Endothelial cell of umbilical vein (primary cell): Measurements from ENCODE around the gene C2orf81. TPM values are rescaled to one million over a fixed set of nuclear protein-coding genes. Genes with fewer than 3 reads are reported as not detected.
"Not testable (repeated sequence)": the region's sequence is repeated elsewhere in the genome, so short reads cannot be mapped to it uniquely, and the experiment has no call there.

ENCODE experiments used
- Bru-seq: library from RNA; stranded (reverse); fragments of 400-500 nt; gene quantifications from one replicate; lab custom pipeline; 2021; lab: Mats Ljungman, UMichigan
- BruChase-seq, 2 experiments: library from RNA; stranded (reverse); fragments of 400-500 nt; gene quantifications; one replicate each; lab custom pipeline; 2021; lab: Mats Ljungman, UMichigan
- BruUV-seq: library from RNA; stranded (reverse); fragments of 400-500 nt; replicated peaks from 2 replicates; lab custom pipeline; 2021; lab: Mats Ljungman, UMichigan
- CTCF ChIA-PET: fragments of 300-600, 350-600 bp; sonication (Branson Sonifier 250); formaldehyde crosslinking; loops from one replicate; lab custom pipeline; 2021; ENCODE audit warnings: antibody characterized with exemption, inconsistent platforms; lab: Charles Lee
- POLR2A ChIA-PET: fragments of 300-600, 350-600 bp; sonication (Branson Sonifier 250); formaldehyde crosslinking; loops from one replicate; lab custom pipeline; 2021; ENCODE audit warnings: antibody characterized with exemption, inconsistent platforms; lab: Charles Lee
- DNase-seq: peaks from one replicate; pipeline ENCODE4 v3.0.0-alpha.2; 2011; ENCODE audit warnings: low read depth, low spot score
- FAIRE-seq: peaks from 2 replicates; lab custom pipeline; 2011; peaks lifted over from hg19 to GRCh38; lab: Jason Lieb, UNC
- H2AFZ ChIP-seq: 2 replicates; pipeline ENCODE4 v1.6.0; 2012; ENCODE audit warnings: low read depth, low read length, control low read depth, inconsistent platforms
- H3K27ac ChIP-seq: 2 replicates; pipeline ENCODE4 v1.5.1; 2011; ENCODE audit warnings: low read depth, mild to moderate bottlenecking, control low read depth, low read length, moderate library complexity; ENCODE audit not compliant: insufficient read depth
- H3K27me3 ChIP-seq, 2 experiments: 2 replicates each; pipeline versions ENCODE4 v1.6.0 to v1.6.1; 2011; ENCODE audit warnings: low read length in 2 of 2, mixed read lengths in 1 of 2; ENCODE audit not compliant: control insufficient read depth in 2 of 2, insufficient read depth in 2 of 2
- H3K36me3 ChIP-seq, 2 experiments: 2 replicates in 1 of 2; 3 replicates in 1 of 2; pipeline ENCODE4 v1.5.1; 2011; ENCODE audit warnings: low read length in 2 of 2, mild to moderate bottlenecking in 1 of 2, moderate library complexity in 1 of 2; ENCODE audit not compliant: control insufficient read depth in 2 of 2, insufficient read depth in 2 of 2; ENCODE audit errors: extremely low read depth in 1 of 2
- H3K4me1 ChIP-seq: 3 replicates; pipeline ENCODE4 v1.5.1; 2011; ENCODE audit warnings: mild to moderate bottlenecking, low read length; ENCODE audit not compliant: control insufficient read depth, insufficient read depth; ENCODE audit errors: extremely low read depth
- H3K4me2 ChIP-seq: 2 replicates; pipeline ENCODE4 v1.6.1; 2011; ENCODE audit warnings: low read length, control low read depth, mixed read lengths; ENCODE audit not compliant: insufficient read depth
- H3K4me3 ChIP-seq, 3 experiments: fragments of 200-600 bp in 1 of 3; sonication (generic), shearing (Covaris generic) in 1 of 3; replicated peaks in 1 of 3; 2 replicates each; pipeline ENCODE4 v1.5.1; 2011 to 2016; ENCODE audit warnings: control low read depth in 3 of 3, low read length in 3 of 3, mild to moderate bottlenecking in 2 of 3, inconsistent platforms in 1 of 3, low read depth in 1 of 3, moderate library complexity in 1 of 3; ENCODE audit not compliant: insufficient read depth in 1 of 3
- H3K79me2 ChIP-seq: 2 replicates; pipeline ENCODE4 v1.6.0; 2012; ENCODE audit warnings: low read length, inconsistent platforms; ENCODE audit not compliant: control insufficient read depth, insufficient read depth
- H3K9ac ChIP-seq: replicated peaks from 2 replicates; pipeline ENCODE3; 2011; ENCODE audit warnings: low read length, control low read depth; ENCODE audit not compliant: insufficient read depth; ENCODE audit errors: extremely low read depth
- H3K9me1 ChIP-seq: replicated peaks from 3 replicates; pipeline ENCODE4 v1.6.0; 2011; ENCODE audit warnings: mild to moderate bottlenecking, low read length; ENCODE audit not compliant: control insufficient read depth, insufficient read depth; ENCODE audit errors: extremely low read depth
- H3K9me3 ChIP-seq: replicated peaks from 2 replicates; pipeline ENCODE4 v1.5.1; 2012; ENCODE audit warnings: low read length, inconsistent platforms; ENCODE audit not compliant: control insufficient read depth, insufficient read depth
- H4K20me1 ChIP-seq: replicated peaks from 2 replicates; pipeline ENCODE3; 2011; ENCODE audit warnings: mild to moderate bottlenecking, low read length; ENCODE audit not compliant: control insufficient read depth, insufficient read depth; ENCODE audit errors: extremely low read depth
- EZH2 ChIP-seq: IDR thresholded peaks from 2 replicates; pipeline ENCODE4 v1.6.1; 2012; ENCODE audit warnings: borderline replicate concordance, low read depth, mild to moderate bottlenecking, moderate library complexity, low read length, inconsistent platforms; ENCODE audit not compliant: severe bottlenecking
- JUN ChIP-seq: IDR thresholded peaks from 2 replicates; pipeline ENCODE4 v1.6.1; 2011; ENCODE audit warnings: borderline replicate concordance, low read depth; ENCODE audit not compliant: insufficient read length, insufficient read depth
- POLR2AphosphoS5 ChIP-seq: IDR thresholded peaks from 2 replicates; pipeline ENCODE4 v1.6.1; 2012; ENCODE audit warnings: low read depth, mild to moderate bottlenecking, control low read depth, low read length, moderate library complexity; ENCODE audit not compliant: insufficient read depth
- dilution Hi-C: fragments of 300-500 bp; cut with MboI; formaldehyde crosslinking; loops from one replicate; pipeline ENCODE4 v1.15.0; 2019; ENCODE audit warnings: low sequenced_read_pairs; ENCODE audit not compliant: extremely low pct_ligation_motif_present
- intact Hi-C: fragments of 100-400 bp; cut with micrococcal nuclease; formaldehyde crosslinking; loops from one replicate; pipeline ENCODE4 v1.10.0; 2022
- long read RNA-seq: library from polyadenylated mRNA; stranded (forward); transcript quantifications from one replicate; pipeline ENCODE4 v2.0.0, GENCODE V29; 2021
- polyA minus RNA-seq, 3 experiments: library from RNA; depleted of rRNA, polyadenylated mRNA; stranded (reverse); fragments of >200 nt; gene quantifications; 1 replicate in 1 of 3; 2 replicates in 2 of 3; pipeline ENCODE4 v1.2.3, GENCODE V29; 2011
- polyA plus RNA-seq, 4 experiments: library from polyadenylated mRNA; depleted of rRNA in 3 of 4; stranded (reverse) in 3 of 4; unstranded in 1 of 4; fragments of >200 nt; gene quantifications; 2 replicates each; pipeline versions ENCODE4 v1.2.1 to v1.2.3, GENCODE V29; 2011 to 2012; ENCODE audit warnings: missing spikeins in 1 of 4
- total RNA-seq: library from RNA; stranded (reverse); gene quantifications from 2 replicates; pipeline ENCODE4 v1.2.3, GENCODE V29; 2021
- TF ChIP-seq, protein P1 (sequence below): IDR thresholded peaks from 2 replicates; pipeline ENCODE4 v1.6.1; 2011; ENCODE audit not compliant: insufficient read depth, insufficient read length

The C2orf81 gene
- total RNA-seq (0.51 and 0.71 TPM in 2 replicates), polyA plus RNA-seq (0.16 and 0.17 TPM in 2 replicates), polyA minus RNA-seq (not detected in 2 replicates), Bru-seq, nascent RNA (percentile 18 among the genes with signal in this experiment), BruChase-seq, experiment 1, labeled RNA remaining after a 6-hour chase (percentile 15 among the genes with signal in this experiment), BruChase-seq, experiment 2, labeled RNA remaining after a 2-hour chase (not detected)
- polyA plus RNA-seq (2011; cell fraction: cytosol; rRNA removed) = 0.07 and 0.13 TPM in 2 replicates
- 0.17 TPM in 1 of 2 replicates, not detected in the other for polyA plus RNA-seq (2011; cell fraction: nucleus; rRNA removed)
- 0.12 and 0.40 TPM in 2 replicates for polyA plus RNA-seq (2012)
- polyA minus RNA-seq (2011; cell fraction: cytosol; rRNA and poly(A)+ RNA removed) = 1.0 TPM
- polyA minus RNA-seq (2011; cell fraction: nucleus; rRNA and poly(A)+ RNA removed) = not detected in 2 replicates
- long read RNA-seq, partial matches to known transcripts = 0 of 3 reads
- long read RNA-seq, other reads (novel, unspliced or antisense) = 0 of 3 reads

DNA sequence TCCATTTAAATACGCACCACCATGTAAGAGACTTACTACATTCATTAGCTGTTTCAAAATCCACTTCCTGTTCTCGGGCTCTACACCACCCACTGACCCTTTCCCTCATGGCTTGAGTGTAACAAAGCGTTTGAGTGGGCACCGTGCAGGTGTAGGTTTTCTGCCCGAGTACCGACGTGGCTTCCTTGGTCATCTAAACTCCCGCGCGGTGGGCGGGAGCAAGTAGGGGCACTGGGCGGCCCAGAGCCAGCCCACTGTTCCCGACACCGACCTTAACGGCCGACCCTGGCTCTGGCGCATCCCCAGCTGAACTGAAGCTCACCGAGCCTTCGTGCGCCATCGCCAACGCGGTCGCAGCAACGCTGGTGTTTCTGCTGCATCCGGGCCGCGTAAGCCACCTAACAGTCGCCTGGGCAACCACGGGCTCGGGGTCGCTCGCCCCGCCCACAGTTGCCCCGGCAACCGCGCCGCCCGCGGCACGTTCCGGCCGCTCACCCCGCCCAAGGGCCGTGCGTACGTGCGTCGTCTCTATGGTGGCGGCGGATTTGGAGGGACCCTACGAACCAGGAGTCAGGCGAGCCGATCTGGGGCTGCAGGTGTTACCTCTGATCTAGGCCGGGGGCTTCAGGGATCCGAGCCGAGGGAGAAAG is at the start of gene C2orf81, which contains the start of gene WDR54:
Gene C2orf81 (minus strand): TSS at position 399 of the 650 bp plus-strand sequence. CDS start 59 bp downstream, at position 340.
Gene WDR54 (plus strand): TSS at position 510 of the 650 bp plus-strand sequence. CDS start 424 bp downstream, outside the sequence.
- no peak for TF ChIP-seq JUN
- peak; percentile 38 for TF ChIP-seq POLR2AphosphoS5
- TF ChIP-seq EZH2 = peak; percentile 40
- TF ChIP-seq, protein P1, sequence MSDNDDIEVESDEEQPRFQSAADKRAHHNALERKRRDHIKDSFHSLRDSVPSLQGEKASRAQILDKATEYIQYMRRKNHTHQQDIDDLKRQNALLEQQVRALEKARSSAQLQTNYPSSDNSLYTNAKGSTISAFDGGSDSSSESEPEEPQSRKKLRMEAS = peak; percentile 91
- DNase-seq = peak; percentile 86
- Histone ChIP-seq H3K4me2 (peak within 1 kb of the TSS; percentile 69), H3K9ac (peak within 1 kb of the TSS; percentile 20), H4K20me1 (no peaks in the 10 kb centered on the region), H3K9me1 (no peaks in the 10 kb centered on the region), H3K27me3 (peaks cover 7 to 14% of the 10 kb centered on the region in 2 experiments), H3K4me3 (peak within 1 kb of the TSS; percentile 43 to 73 (median 66)), H3K4me1 (peaks cover 9% of the 10 kb centered on the region), H2AFZ (peak within 1 kb of the TSS; percentile 87), H3K9me3 (no peaks in the 10 kb centered on the region), H3K27ac (no peak within 1 kb of the TSS), H3K79me2 (no peaks in the 10 kb centered on the region), H3K36me3 (peaks cover 0 to 8% of the 10 kb centered on the region in 2 experiments)
- dilution Hi-C loops (no loop called here), intact Hi-C loops (loop anchor here (1.0 kb wide), 2 partner anchors 19 to 33 kb away; no protein-coding TSS in a partner anchor)
- ChIA-PET CTCF (interaction anchor here (2.2 kb wide), 1 partner anchor 30 kb away, joined by 7 read pairs; no protein-coding TSS in a partner anchor), POLR2A (interaction anchor here (1.1 kb wide), 1 partner anchor 19 kb away, joined by 3 read pairs; no protein-coding TSS in a partner anchor)
- BruUV-seq = no TSS peak
- FAIRE-seq = peak; percentile 94

DNA sequence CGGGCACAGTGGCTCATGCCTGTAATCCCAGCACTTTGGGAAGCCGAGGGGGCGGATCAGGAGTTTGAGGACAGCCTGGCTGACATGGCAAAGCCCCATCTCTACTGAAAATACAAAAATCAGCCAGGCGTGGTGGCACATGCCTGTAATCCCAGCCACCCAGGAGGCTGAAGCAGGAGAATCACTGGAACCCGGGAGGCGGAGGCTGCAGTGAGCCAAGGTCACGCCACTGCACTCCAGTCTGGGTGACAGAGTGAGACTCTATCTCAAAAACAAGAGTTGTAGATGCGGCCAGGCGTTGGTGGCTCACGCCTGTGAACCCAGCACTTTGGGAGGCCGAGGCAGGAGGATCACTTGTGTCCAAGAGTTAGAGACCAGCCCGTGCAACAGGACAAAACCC is 49.3 kb upstream of the C2orf81 start:
- H3K27ac ChIP-seq, H3K9ac ChIP-seq, FAIRE-seq, H3K4me3 ChIP-seq, H3K27me3 ChIP-seq, H2AFZ ChIP-seq, H3K9me1 ChIP-seq, H3K36me3 ChIP-seq, POLR2A ChIA-PET, intact Hi-C loops, H4K20me1 ChIP-seq, dilution Hi-C loops, H3K4me2 ChIP-seq, DNase-seq, BruUV-seq, H3K79me2 ChIP-seq, H3K9me3 ChIP-seq: not testable (repeated sequence)
- CTCF ChIA-PET = interaction anchor here (1.2 kb wide), 1 partner anchor 62 kb away, joined by 5 read pairs; no protein-coding TSS in a partner anchor
- H3K4me1 ChIP-seq = peaks cover 17% of the 10 kb centered on the region
